ENCODE measurements around the gene RFTN2. TPM values are rescaled to one million over a fixed set of nuclear protein-coding genes. Genes with fewer than 3 reads are reported as not detected.
"Not testable (repeated sequence)": the region's sequence is repeated elsewhere in the genome, so short reads cannot be mapped to it uniquely, and the experiment has no call there.

Gene RFTN2
- total RNA-seq, 2 experiments from 2014 or later, result not detected

DNA sequence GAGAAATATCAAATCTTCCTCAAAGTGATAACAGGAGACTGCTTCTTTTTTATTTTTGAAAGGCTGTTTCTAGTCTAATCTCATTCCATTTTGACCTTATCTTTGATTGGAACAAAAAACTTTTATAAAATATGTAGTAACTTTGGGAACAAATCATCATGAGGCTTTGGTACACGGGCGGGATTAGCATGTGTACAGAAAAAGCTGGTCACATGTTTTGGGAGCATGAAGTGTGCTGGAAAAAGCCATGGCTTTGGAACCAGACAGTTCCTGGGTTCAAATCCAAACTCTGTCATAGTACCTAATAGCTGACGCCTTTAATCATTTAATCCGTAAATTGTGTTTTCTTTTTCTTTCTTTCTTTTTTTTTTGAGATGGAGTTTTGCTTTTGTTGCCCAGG lies 78.2 kb downstream of the RFTN2 start:
- no peaks in the 10 kb centered on the region for H3K9me3 Mint-ChIP-seq
- no peak for ATAC-seq
- H3K27ac Mint-ChIP-seq, result no peak overlapping the region
- POLR2A ChIA-PET, result interaction anchor here (1.0 to 1.3 kb wide), 2 partner anchors 9 to 11 kb away, joined by 3 read pairs; no protein-coding TSS in a partner anchor
- no peaks in the 10 kb centered on the region for H3K36me3 Mint-ChIP-seq (ENCODE audit: low read depth)
- CTCF ChIA-PET, result no interaction called here
- H3K27me3 Mint-ChIP-seq, result peaks cover 11% of the 10 kb centered on the region
- DNase-seq, result no peak
- intact Hi-C loops (cut with micrococcal nuclease), result no loop called here
- peaks cover 5% of the 10 kb centered on the region for H3K4me1 Mint-ChIP-seq (ENCODE audit: low read depth)
- H3K4me3 Mint-ChIP-seq, result no peak overlapping the region
- TF ChIP-seq, protein P1, sequence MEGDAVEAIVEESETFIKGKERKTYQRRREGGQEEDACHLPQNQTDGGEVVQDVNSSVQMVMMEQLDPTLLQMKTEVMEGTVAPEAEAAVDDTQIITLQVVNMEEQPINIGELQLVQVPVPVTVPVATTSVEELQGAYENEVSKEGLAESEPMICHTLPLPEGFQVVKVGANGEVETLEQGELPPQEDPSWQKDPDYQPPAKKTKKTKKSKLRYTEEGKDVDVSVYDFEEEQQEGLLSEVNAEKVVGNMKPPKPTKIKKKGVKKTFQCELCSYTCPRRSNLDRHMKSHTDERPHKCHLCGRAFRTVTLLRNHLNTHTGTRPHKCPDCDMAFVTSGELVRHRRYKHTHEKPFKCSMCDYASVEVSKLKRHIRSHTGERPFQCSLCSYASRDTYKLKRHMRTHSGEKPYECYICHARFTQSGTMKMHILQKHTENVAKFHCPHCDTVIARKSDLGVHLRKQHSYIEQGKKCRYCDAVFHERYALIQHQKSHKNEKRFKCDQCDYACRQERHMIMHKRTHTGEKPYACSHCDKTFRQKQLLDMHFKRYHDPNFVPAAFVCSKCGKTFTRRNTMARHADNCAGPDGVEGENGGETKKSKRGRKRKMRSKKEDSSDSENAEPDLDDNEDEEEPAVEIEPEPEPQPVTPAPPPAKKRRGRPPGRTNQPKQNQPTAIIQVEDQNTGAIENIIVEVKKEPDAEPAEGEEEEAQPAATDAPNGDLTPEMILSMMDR (IDR thresholded peaks at IDR 0.05), result no peak

DNA sequence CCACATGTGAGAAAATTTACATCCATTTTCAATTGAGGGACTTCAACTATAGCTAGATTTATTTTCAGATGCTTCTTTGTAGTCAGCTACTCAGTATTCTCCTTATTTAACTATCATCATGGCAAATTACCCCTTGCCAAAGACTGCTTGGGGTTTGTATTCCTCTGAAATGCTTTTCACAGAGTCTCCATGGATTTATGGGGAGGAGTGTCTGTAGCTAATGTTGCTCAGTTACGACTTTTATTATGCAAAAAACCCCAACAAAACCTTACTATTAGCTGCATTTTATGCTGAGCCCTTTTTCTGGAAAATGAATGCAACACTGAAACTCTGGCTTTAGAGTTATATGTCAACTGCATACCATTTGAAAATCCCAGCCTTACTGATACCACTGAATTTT lies 78.6 kb downstream of the RFTN2 start:
- peaks cover 5% of the 10 kb centered on the region for H3K4me1 Mint-ChIP-seq (ENCODE audit: low read depth)
- H3K27me3 Mint-ChIP-seq, result peaks cover 11% of the 10 kb centered on the region
- no peaks in the 10 kb centered on the region for H3K9me3 Mint-ChIP-seq
- ATAC-seq (no peak), DNase-seq (no peak)
- no peaks in the 10 kb centered on the region for H3K36me3 Mint-ChIP-seq (ENCODE audit: low read depth)
- ChIA-PET CTCF (no interaction called here), POLR2A (interaction anchor here (1.0 to 1.3 kb wide), 2 partner anchors 9 to 11 kb away, joined by 3 read pairs; no protein-coding TSS in a partner anchor)
- H3K27ac Mint-ChIP-seq, result no peak overlapping the region
- TF ChIP-seq, protein P1 (IDR thresholded peaks at IDR 0.05), result no peak
- no peak overlapping the region for H3K4me3 Mint-ChIP-seq
- intact Hi-C loops (cut with micrococcal nuclease), result no loop called here

- H3K36me3 Mint-ChIP-seq (ENCODE audit: low read depth), result no peaks in the 10 kb centered on the region
- ATAC-seq (no peak), DNase-seq (no peak)
- no peak overlapping the region for H3K27ac Mint-ChIP-seq
- peaks cover 4% of the 10 kb centered on the region for H3K27me3 Mint-ChIP-seq
- ChIA-PET CTCF (no interaction called here), POLR2A (no interaction called here)
- no peaks in the 10 kb centered on the region for H3K4me1 Mint-ChIP-seq (ENCODE audit: low read depth)
- no peaks in the 10 kb centered on the region for H3K9me3 Mint-ChIP-seq
- TF ChIP-seq, protein P1 (IDR thresholded peaks at IDR 0.05), result no peak
- intact Hi-C loops (cut with micrococcal nuclease), result no loop called here
- H3K4me3 Mint-ChIP-seq, result no peak overlapping the region
Measured at GRCh38 chr2:197591339-197592072, 83.9 kb downstream of the RFTN2 start.

DNA sequence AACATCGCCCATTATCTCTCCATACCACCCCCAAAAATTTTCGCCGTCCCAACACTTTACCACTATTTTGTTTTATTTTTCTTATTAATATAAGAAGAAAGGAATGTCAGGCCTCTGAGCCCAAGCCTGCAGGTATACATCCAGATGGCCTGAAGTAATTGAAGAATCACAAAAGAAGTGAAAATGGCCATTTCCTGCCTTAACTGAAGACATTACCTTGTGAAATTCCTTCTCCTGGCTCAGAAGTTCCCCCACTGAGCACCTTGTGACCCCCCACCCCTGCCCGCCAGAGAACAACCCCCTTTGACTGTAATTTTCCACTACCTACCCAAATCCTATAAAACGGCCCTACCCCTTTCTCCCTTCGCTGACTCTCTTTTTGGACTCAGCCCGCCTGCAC lies 88.1 kb downstream of the RFTN2 start:
- CTCF ChIA-PET, result interaction anchor here (1.5 kb wide), 1 partner anchor 11 kb away, joined by 3 read pairs; no protein-coding TSS in a partner anchor
- H3K27me3 Mint-ChIP-seq; H3K4me1 Mint-ChIP-seq (ENCODE audit: low read depth); DNase-seq; POLR2A ChIA-PET; ATAC-seq; H3K4me3 Mint-ChIP-seq; H3K36me3 Mint-ChIP-seq (ENCODE audit: low read depth); intact Hi-C loops (cut with micrococcal nuclease); H3K9me3 Mint-ChIP-seq; H3K27ac Mint-ChIP-seq: not testable (repeated sequence)

GRCh38 chr2:197580166-197580565 lies 95.2 kb downstream of the RFTN2 start:
- ATAC-seq; intact Hi-C loops (cut with micrococcal nuclease); H3K9me3 Mint-ChIP-seq; H3K4me1 Mint-ChIP-seq (ENCODE audit: low read depth); H3K27me3 Mint-ChIP-seq; H3K36me3 Mint-ChIP-seq (ENCODE audit: low read depth); CTCF ChIA-PET; H3K27ac Mint-ChIP-seq; H3K4me3 Mint-ChIP-seq; POLR2A ChIA-PET; DNase-seq: not testable (repeated sequence)

DNA sequence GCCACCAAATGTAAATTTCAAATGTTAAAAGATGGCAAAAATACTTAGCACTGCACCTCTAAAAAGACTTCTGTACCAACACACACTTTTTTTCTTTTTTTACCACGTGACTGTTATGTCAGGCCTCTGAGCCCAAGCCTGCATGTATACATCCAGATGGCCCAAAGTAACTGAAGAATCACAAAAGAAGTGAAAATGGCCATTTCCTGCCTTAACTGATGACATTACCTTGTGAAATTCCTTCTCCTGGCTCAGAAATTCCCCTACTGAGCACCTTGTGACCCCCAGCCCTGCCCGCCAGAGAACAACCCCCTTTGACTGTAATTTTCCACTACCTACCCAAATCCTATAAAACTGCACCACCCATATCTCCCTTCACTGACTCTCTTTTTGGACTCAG lies 97.1 kb downstream of the RFTN2 start:
- DNase-seq; intact Hi-C loops (cut with micrococcal nuclease); CTCF ChIA-PET; H3K27ac Mint-ChIP-seq; POLR2A ChIA-PET; H3K4me3 Mint-ChIP-seq; H3K4me1 Mint-ChIP-seq (ENCODE audit: low read depth); ATAC-seq; H3K27me3 Mint-ChIP-seq: not testable (repeated sequence)
- Mint-ChIP-seq H3K9me3 (peaks cover 13% of the 10 kb centered on the region), H3K36me3 (ENCODE audit: low read depth) (peaks cover 12% of the 10 kb centered on the region)

Measured in activated CD8-positive, alpha-beta T cell treated with anti-CD3 and anti-CD28 coated beads for 36 hours (primary cell).